Activated naive CD8-positive, alpha-beta T cell treated with anti-CD3 and anti-CD28 coated beads, Interleukin-2, amount 50 U/mL, for 16 hours (primary cell): Measurements from ENCODE around the gene NKX3-2.

Experiments used
- DNase-seq: peaks from one replicate; pipeline ENCODE4 v3.0.0-alpha.2; 2020; ENCODE audit warnings: low read depth, low spot score

Gene NKX3-2

GRCh38 chr4:13504374-13504773 lies 39.9 kb downstream of the NKX3-2 start:
- DNase-seq = no peak

GRCh38 chr4:13498469-13498868 lies 45.8 kb downstream of the NKX3-2 start:
- DNase-seq = no peak

GRCh38 chr4:13496605-13497004 lies 47.7 kb downstream of the NKX3-2 start:
- DNase-seq = no peak

- no peak for DNase-seq
Measured at GRCh38 chr4:13495753-13496152, 48.6 kb downstream of the NKX3-2 start.

GRCh38 chr4:13493793-13494192 lies 50.5 kb downstream of the NKX3-2 start:
- no peak for DNase-seq

GRCh38 chr4:13492747-13493146 lies 51.6 kb downstream of the NKX3-2 start:
- DNase-seq = no peak
